K562 (cell line): Measurements from ENCODE around the gene AGGF1. TPM values are rescaled to one million over a fixed set of nuclear protein-coding genes. Genes with fewer than 3 reads are reported as not detected.

ENCODE experiments used
- ATF7 ChIP-seq: fragments of 450-650 bp; IDR thresholded peaks from 2 replicates; pipeline ENCODE4 v1.7.1; 2014; ENCODE audit warnings: mild to moderate bottlenecking, moderate library complexity
- CREBBP ChIP-seq: IDR thresholded peaks from one replicate; pipeline ENCODE4 v1.6.1; 2012; ENCODE audit warnings: low read depth, mild to moderate bottlenecking, control low read depth, inconsistent platforms, low read length
- FOXK2 ChIP-seq, 2 experiments: fragments of 450-650 bp; IDR thresholded peaks in 1 of 2; conservative IDR thresholded peaks in 1 of 2; 2 replicates each; pipeline ENCODE4 v1.6.1; 2016; ENCODE audit warnings: low read depth in 2 of 2, mild to moderate bottlenecking in 1 of 2
- GTF2E2 ChIP-seq: fragments of 200-800 bp; sonication (Bioruptor generic); IDR thresholded peaks from 2 replicates; pipeline ENCODE4 v1.6.1; 2016; ENCODE audit warnings: missing genetic modification characterization, missing compliant biosample characterization
- HDAC1 ChIP-seq, 2 experiments: fragments of 450-650 bp; IDR thresholded peaks; 2 replicates each; pipeline ENCODE4 v1.6.1; 2016 to 2017; ENCODE audit warnings: inconsistent platforms in 1 of 2, mild to moderate bottlenecking in 1 of 2, moderate library complexity in 1 of 2
- HDAC2 ChIP-seq: fragments of 450-650 bp; IDR thresholded peaks from 2 replicates; pipeline ENCODE4 v1.6.1; 2016; ENCODE audit warnings: mild to moderate bottlenecking
- HMGN3 ChIP-seq: IDR thresholded peaks from 2 replicates; pipeline ENCODE4 v1.6.1; 2011; ENCODE audit warnings: borderline replicate concordance, low read depth, mild to moderate bottlenecking, mixed read lengths, low read length; ENCODE audit not compliant: insufficient read length; ENCODE audit errors: extremely low read depth
- HNRNPLL ChIP-seq: fragments of 200-400 bp; formaldehyde crosslinking; IDR thresholded peaks from 2 replicates; pipeline ENCODE4 v1.6.1; 2017; ENCODE audit warnings: low read length, low read depth, mild to moderate bottlenecking; ENCODE audit not compliant: poor library complexity, severe bottlenecking
- JUND ChIP-seq, 2 experiments: IDR thresholded peaks; 2 replicates in 1 of 2; 3 replicates in 1 of 2; pipeline ENCODE4 v1.6.1; 2011; ENCODE audit warnings: borderline replicate concordance in 2 of 2, low read depth in 2 of 2, low read length in 2 of 2, improper control_type of control experiment in 1 of 2, missing biosample characterization in 1 of 2, missing genetic modification characterization in 1 of 2, missing genetic modification reagents in 1 of 2
- KDM2B ChIP-seq: fragments of 250-450 bp; sonication (Bioruptor Pico); IDR thresholded peaks from 2 replicates; pipeline ENCODE4 v1.8.0; 2021; ENCODE audit warnings: mild to moderate bottlenecking, moderate library complexity
- MECOM ChIP-seq: fragments of 250-450 bp; sonication (Bioruptor Pico); IDR thresholded peaks from 2 replicates; pipeline ENCODE4 v1.8.0; 2022; ENCODE audit warnings: inconsistent platforms
- RCOR1 ChIP-seq, 2 experiments: IDR thresholded peaks; 2 replicates each; pipeline ENCODE4 v1.6.1; 2012; ENCODE audit warnings: low read depth in 2 of 2, low read length in 2 of 2, borderline replicate concordance in 1 of 2, improper control_type of control experiment in 1 of 2
- RFX5 ChIP-seq: IDR thresholded peaks from 2 replicates; pipeline ENCODE4 v1.6.1; 2011; ENCODE audit warnings: low read depth, mild to moderate bottlenecking, improper control_type of control experiment, low read length
- SRSF3 ChIP-seq: fragments of 200-400 bp; formaldehyde crosslinking; IDR thresholded peaks from 2 replicates; pipeline ENCODE4 v1.6.1; 2016; ENCODE audit warnings: mild to moderate bottlenecking, low read length, moderate library complexity; ENCODE audit not compliant: insufficient read depth
- TAF7 ChIP-seq: fragments of 450-650 bp; IDR thresholded peaks from 2 replicates; pipeline ENCODE4 v1.6.1; 2016; ENCODE audit warnings: missing genetic modification characterization, missing compliant biosample characterization
- TCF7 ChIP-seq: sonication (generic); IDR thresholded peaks from 2 replicates; pipeline ENCODE4 v1.6.1; 2016; ENCODE audit warnings: antibody characterized with exemption, borderline replicate concordance
- ZEB2 ChIP-seq: fragments of 450-650 bp; IDR thresholded peaks from 2 replicates; pipeline ENCODE4 v1.6.1; 2016
- ZFX ChIP-seq: sonication (generic); formaldehyde crosslinking; IDR thresholded peaks from 2 replicates; pipeline ENCODE4 v1.8.0; 2022; ENCODE audit warnings: mild to moderate bottlenecking, missing genetic modification reagents, moderate library complexity
- ZNF764 ChIP-seq: fragments of 250-450 bp; sonication (Bioruptor Pico); IDR thresholded peaks from 2 replicates; pipeline ENCODE4 v1.4.0; 2020; ENCODE audit warnings: low read depth, mild to moderate bottlenecking, moderate library complexity
- polyA plus RNA-seq, 8 experiments: library from polyadenylated mRNA; depleted of rRNA in 4 of 8; stranded (reverse) in 5 of 8; unstranded in 3 of 8; fragments of >200 nt; fragmentation: Nextera tagmentation in 2 of 8; fragmentation: Illumina TruSeq in 1 of 8; extraction: Ambion mirVana in 2 of 8; extraction: Trizol in 1 of 8; gene quantifications; 2 replicates each; pipeline versions ENCODE4 v1.2.1 to v1.2.3, GENCODE V29; 2011 to 2014; ENCODE audit warnings: inconsistent platforms in 1 of 8, missing spikeins in 1 of 8
- total RNA-seq, 7 experiments: library from RNA; depleted of rRNA in 6 of 7; stranded (reverse); fragments of >200 nt in 6 of 7; fragmentation: Illumina TruSeq in 2 of 7; extraction: Trizol in 2 of 7; gene quantifications; 2 replicates each; pipeline versions ENCODE4 v1.2.1 to v1.2.3, GENCODE V29; 2011 to 2021; ENCODE audit warnings: low replicate concordance in 1 of 7
- TF ChIP-seq, protein P1 (sequence below): fragments of 450-650 bp; IDR thresholded peaks from 2 replicates; pipeline ENCODE4 v1.6.1; 2014; ENCODE audit warnings: low read depth, mild to moderate bottlenecking, moderate library complexity, borderline replicate concordance
- TF ChIP-seq, protein P2 (sequence below): fragments of 250-450 bp; sonication (Bioruptor Pico); IDR thresholded peaks from 2 replicates; pipeline ENCODE4 v1.5.0; 2021
- TF ChIP-seq, protein P3 (sequence below): sonication (generic); formaldehyde crosslinking; IDR thresholded peaks from 2 replicates; pipeline ENCODE4 v1.9.0; 2022; ENCODE audit warnings: mild to moderate bottlenecking, missing genetic modification reagents
- TF ChIP-seq, protein P4 (sequence below): fragments of 200-800 bp; sonication (Bioruptor generic); IDR thresholded peaks from 2 replicates; pipeline ENCODE4 v1.6.1; 2017; ENCODE audit warnings: missing genetic modification characterization, missing compliant biosample characterization

Gene AGGF1
- total and polyA plus RNA-seq, 9 of the 15 experiments (the other 6 are each of a cell fraction or from before 2014, with no cell fraction given), result 5.2 to 20.4 (median 13.4) TPM

DNA sequence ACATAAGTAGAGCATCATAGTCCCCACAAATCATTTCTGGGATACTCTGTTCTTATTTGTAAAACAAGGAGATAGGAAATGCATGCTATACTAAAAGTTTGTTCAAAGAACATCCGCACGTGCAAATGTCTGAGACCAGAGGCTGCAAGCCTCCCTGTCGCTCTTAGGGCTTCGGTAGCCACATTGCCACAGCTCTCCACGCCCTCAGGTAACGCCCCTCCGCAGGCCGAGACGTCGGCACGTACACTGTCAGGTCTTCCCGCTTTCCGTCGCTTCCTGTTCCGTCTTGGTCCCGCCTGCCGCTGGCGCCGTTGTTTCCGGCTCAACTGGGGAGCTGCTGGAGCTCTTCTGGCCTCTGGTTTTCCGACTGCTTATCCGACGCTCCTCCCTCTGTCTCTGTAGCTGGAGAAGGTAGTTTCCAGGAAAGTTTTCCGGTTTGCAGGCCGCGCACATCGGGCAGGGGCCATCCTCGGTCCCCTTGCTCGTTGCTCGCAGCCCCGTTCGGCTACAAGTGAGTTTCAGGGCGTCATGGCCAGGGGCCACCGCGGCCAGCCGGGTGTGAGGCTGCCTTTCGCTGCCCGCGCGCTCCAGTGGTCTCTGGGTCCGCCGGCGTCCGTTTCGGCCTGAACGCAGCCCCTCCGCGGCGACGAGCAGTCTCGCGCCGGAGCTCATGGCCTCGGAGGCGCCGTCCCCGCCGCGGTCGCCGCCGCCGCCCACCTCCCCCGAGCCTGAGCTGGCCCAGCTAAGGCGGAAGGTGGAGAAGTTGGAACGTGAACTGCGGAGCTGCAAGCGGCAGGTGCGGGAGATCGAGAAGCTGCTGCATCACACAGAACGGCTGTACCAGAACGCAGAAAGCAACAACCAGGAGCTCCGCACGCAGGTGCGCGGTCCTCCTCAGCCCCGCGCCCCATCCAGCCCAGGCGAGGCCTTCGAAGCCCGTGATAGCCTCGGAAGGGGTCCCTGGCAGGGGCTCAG lies at the start of gene AGGF1 (continued):
- TF ChIP-seq ZFX (peak; percentile 87), RCOR1 (IDR thresholded peaks at IDR 0.05; ENCODE audit: borderline replicate concordance in 1 of 2, low read depth in 2 of 2, low read length in 2 of 2) (peak in 1 of 2 experiments; percentile 22; a peak in 1 of 4 replicates), FOXK2 (conservative IDR thresholded peaks at IDR 0.05 in 1 of 2, IDR thresholded peaks at IDR 0.05 in 1 of 2; ENCODE audit: low read depth in 2 of 2) (peak; percentile 37 to 46; a peak in 2 of 4 replicates), HDAC2 (peak; percentile 64; the same call in 1 of the 2 replicates), MECOM (CRISPR knock-in tag) (no peak), HMGN3 (peak; percentile 29), HNRNPLL (peak; percentile 84), HDAC1 (IDR thresholded peaks at IDR 0.05) (peak in 1 of 2 experiments; percentile 35; a peak in 1 of 4 replicates), TAF7 (tag) (no peak), TCF7 (no peak), RFX5 (no peak), CREBBP (no peak), GTF2E2 (tag) (peak; percentile 68; the same call in 1 of the 2 replicates), ZNF764 (no peak), ZEB2 (no peak), ATF7 (peak; percentile 62), JUND (IDR thresholded peaks at IDR 0.05; ENCODE audit: borderline replicate concordance, low read depth, low read length) (peak; percentile 59), JUND (tag; IDR thresholded peaks at IDR 0.05; ENCODE audit: borderline replicate concordance, low read depth, low read length) (peak; percentile 11; the same call in 1 of the 3 replicates), KDM2B (CRISPR knock-in tag) (no peak), SRSF3 (0 out of 2 replicates have a peak, but pooled peaks have one; percentile 35)
- TF ChIP-seq, protein P1, sequence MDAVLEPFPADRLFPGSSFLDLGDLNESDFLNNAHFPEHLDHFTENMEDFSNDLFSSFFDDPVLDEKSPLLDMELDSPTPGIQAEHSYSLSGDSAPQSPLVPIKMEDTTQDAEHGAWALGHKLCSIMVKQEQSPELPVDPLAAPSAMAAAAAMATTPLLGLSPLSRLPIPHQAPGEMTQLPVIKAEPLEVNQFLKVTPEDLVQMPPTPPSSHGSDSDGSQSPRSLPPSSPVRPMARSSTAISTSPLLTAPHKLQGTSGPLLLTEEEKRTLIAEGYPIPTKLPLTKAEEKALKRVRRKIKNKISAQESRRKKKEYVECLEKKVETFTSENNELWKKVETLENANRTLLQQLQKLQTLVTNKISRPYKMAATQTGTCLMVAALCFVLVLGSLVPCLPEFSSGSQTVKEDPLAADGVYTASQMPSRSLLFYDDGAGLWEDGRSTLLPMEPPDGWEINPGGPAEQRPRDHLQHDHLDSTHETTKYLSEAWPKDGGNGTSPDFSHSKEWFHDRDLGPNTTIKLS, result peak; percentile 66; the same call in 1 of the 2 replicates
- TF ChIP-seq, protein P2, sequence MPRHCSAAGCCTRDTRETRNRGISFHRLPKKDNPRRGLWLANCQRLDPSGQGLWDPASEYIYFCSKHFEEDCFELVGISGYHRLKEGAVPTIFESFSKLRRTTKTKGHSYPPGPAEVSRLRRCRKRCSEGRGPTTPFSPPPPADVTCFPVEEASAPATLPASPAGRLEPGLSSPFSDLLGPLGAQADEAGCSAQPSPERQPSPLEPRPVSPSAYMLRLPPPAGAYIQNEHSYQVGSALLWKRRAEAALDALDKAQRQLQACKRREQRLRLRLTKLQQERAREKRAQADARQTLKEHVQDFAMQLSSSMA (CRISPR knock-in tag), result no peak
- TF ChIP-seq, protein P3, sequence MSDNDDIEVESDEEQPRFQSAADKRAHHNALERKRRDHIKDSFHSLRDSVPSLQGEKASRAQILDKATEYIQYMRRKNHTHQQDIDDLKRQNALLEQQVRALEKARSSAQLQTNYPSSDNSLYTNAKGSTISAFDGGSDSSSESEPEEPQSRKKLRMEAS (CRISPR knock-in tag), result peak; percentile 84
- TF ChIP-seq, protein P4, sequence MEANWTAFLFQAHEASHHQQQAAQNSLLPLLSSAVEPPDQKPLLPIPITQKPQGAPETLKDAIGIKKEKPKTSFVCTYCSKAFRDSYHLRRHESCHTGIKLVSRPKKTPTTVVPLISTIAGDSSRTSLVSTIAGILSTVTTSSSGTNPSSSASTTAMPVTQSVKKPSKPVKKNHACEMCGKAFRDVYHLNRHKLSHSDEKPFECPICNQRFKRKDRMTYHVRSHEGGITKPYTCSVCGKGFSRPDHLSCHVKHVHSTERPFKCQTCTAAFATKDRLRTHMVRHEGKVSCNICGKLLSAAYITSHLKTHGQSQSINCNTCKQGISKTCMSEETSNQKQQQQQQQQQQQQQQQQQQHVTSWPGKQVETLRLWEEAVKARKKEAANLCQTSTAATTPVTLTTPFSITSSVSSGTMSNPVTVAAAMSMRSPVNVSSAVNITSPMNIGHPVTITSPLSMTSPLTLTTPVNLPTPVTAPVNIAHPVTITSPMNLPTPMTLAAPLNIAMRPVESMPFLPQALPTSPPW, result no peak
